ENCODE data around the gene MAD2L1.

The MAD2L1 gene

GRCh38 chr4:120066517-120067340 is at the start of gene MAD2L1:
Gene MAD2L1 (minus strand): TSS chr4:120066848. CDS start chr4:120066734, 114 bp downstream.
- peaks cover 6% of the 10 kb centered on the region for H3K36me3 ChIP-seq (replicated peaks; ENCODE audit: insufficient read depth, low read length)
- peaks cover 16% of the 10 kb centered on the region for H3K4me1 ChIP-seq (ENCODE audit: low read length)
- peak within 1 kb of the TSS; percentile 88 for H2AFZ ChIP-seq (ENCODE audit: low read length)
- no peaks in the 10 kb centered on the region for H3K9me3 ChIP-seq (replicated peaks; ENCODE audit: insufficient read depth, low read length)
- TF ChIP-seq, protein P1, sequence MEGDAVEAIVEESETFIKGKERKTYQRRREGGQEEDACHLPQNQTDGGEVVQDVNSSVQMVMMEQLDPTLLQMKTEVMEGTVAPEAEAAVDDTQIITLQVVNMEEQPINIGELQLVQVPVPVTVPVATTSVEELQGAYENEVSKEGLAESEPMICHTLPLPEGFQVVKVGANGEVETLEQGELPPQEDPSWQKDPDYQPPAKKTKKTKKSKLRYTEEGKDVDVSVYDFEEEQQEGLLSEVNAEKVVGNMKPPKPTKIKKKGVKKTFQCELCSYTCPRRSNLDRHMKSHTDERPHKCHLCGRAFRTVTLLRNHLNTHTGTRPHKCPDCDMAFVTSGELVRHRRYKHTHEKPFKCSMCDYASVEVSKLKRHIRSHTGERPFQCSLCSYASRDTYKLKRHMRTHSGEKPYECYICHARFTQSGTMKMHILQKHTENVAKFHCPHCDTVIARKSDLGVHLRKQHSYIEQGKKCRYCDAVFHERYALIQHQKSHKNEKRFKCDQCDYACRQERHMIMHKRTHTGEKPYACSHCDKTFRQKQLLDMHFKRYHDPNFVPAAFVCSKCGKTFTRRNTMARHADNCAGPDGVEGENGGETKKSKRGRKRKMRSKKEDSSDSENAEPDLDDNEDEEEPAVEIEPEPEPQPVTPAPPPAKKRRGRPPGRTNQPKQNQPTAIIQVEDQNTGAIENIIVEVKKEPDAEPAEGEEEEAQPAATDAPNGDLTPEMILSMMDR (IDR thresholded peaks at IDR 0.05; ENCODE audit: low read length), result no peak
- no peak for TF ChIP-seq EZH2phosphoT487 (IDR thresholded peaks at IDR 0.05; ENCODE audit: low read length)
- no peak for TF ChIP-seq EZH2 (optimal IDR thresholded peaks at IDR 0.05; ENCODE audit: low read depth, low read length)
- H3K27me3 ChIP-seq (replicated peaks; ENCODE audit: insufficient read depth, low read length), result no peaks in the 10 kb centered on the region
- H3K4me2 ChIP-seq (ENCODE audit: low read depth, low read length), result peak within 1 kb of the TSS; percentile 94
- peak within 1 kb of the TSS; percentile 92 for H3K27ac ChIP-seq (ENCODE audit: low read length)
- peak within 1 kb of the TSS; percentile 94 for H3K9ac ChIP-seq (ENCODE audit: low read length)
- H3K9me2 ChIP-seq (replicated peaks; ENCODE audit: insufficient read depth, low read length), result no peaks in the 10 kb centered on the region
- peaks cover 22% of the 10 kb centered on the region for H3F3A ChIP-seq (ENCODE audit: insufficient read depth, low read length)
- DNase-seq, result peak; percentile 99
- H3K79me2 ChIP-seq (ENCODE audit: low read length), result peaks cover 68% of the 10 kb centered on the region
- peak within 1 kb of the TSS; percentile 98 for H3K4me3 ChIP-seq (ENCODE audit: low read length)
- H4K20me1 ChIP-seq (ENCODE audit: insufficient read depth, low read length), result no peaks in the 10 kb centered on the region

DNA sequence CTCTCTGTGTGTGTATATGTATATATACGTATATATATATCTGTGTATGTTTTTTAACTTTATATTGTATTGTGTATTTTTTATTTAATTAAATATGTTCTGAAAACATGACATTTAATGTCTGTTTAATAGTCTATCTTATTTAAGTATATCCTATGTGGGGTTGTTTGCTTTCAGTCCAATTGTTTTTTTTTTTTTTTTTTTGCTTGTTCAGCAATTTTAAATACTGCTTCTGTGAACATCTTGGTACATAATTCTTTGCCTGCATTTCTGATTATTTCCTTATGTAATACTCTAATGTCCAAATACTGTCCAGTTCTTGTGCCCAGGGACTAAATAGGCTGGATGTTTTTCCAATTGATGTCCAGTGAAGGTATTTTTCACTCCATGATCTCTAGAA is 45.1 kb upstream of the MAD2L1 start:
- H3K9me3 ChIP-seq (replicated peaks; ENCODE audit: insufficient read depth, low read length), result no peaks in the 10 kb centered on the region
- no peaks in the 10 kb centered on the region for H3K36me3 ChIP-seq (replicated peaks; ENCODE audit: insufficient read depth, low read length)
- no peak for DNase-seq
- H3K9me2 ChIP-seq (replicated peaks; ENCODE audit: insufficient read depth, low read length), result no peaks in the 10 kb centered on the region
- TF ChIP-seq EZH2phosphoT487 (IDR thresholded peaks at IDR 0.05; ENCODE audit: low read length), result no peak
- no peak for TF ChIP-seq EZH2 (optimal IDR thresholded peaks at IDR 0.05; ENCODE audit: low read depth, low read length)
- TF ChIP-seq, protein P1 (IDR thresholded peaks at IDR 0.05; ENCODE audit: low read length), result no peak
- H3K4me3 ChIP-seq (ENCODE audit: low read length), result no peak overlapping the region
- H3K27me3 ChIP-seq (replicated peaks; ENCODE audit: insufficient read depth, low read length), result no peaks in the 10 kb centered on the region
- no peak overlapping the region for H2AFZ ChIP-seq (ENCODE audit: low read length)
- H3K9ac ChIP-seq (ENCODE audit: low read length), result no peak overlapping the region
- no peaks in the 10 kb centered on the region for H3F3A ChIP-seq (ENCODE audit: insufficient read depth, low read length)
- no peak overlapping the region for H3K27ac ChIP-seq (ENCODE audit: low read length)
- H3K79me2 ChIP-seq (ENCODE audit: low read length), result no peaks in the 10 kb centered on the region
- no peak overlapping the region for H3K4me2 ChIP-seq (ENCODE audit: low read depth, low read length)
- no peaks in the 10 kb centered on the region for H3K4me1 ChIP-seq (ENCODE audit: low read length)
- H4K20me1 ChIP-seq (ENCODE audit: insufficient read depth, low read length), result no peaks in the 10 kb centered on the region

DNA sequence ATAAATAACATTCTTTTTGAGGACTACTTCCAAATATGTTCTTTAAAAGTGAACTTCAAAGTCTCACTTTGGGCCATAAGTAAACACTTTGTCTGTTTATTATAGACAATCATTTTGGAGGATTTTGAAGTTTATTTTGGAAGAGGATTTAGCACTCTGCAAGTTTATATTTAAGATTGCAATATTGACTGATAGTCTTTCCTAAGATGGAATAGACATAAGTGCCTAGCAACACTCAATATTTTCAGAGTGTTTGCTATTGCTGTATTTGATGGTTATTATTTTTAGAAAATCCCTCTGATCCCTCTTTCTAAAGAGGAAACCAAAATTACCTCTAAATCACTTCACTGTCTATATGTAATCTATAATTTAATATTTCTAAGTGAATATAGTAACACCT is 42.8 kb upstream of the MAD2L1 start:
- no peak for TF ChIP-seq EZH2 (optimal IDR thresholded peaks at IDR 0.05; ENCODE audit: low read depth, low read length)
- no peak for TF ChIP-seq EZH2phosphoT487 (IDR thresholded peaks at IDR 0.05; ENCODE audit: low read length)
- TF ChIP-seq, protein P1 (IDR thresholded peaks at IDR 0.05; ENCODE audit: low read length), result no peak
- no peaks in the 10 kb centered on the region for H3K27me3 ChIP-seq (replicated peaks; ENCODE audit: insufficient read depth, low read length)
- no peaks in the 10 kb centered on the region for H3F3A ChIP-seq (ENCODE audit: insufficient read depth, low read length)
- H3K79me2 ChIP-seq (ENCODE audit: low read length), result no peaks in the 10 kb centered on the region
- no peak for DNase-seq
- no peaks in the 10 kb centered on the region for H3K9me3 ChIP-seq (replicated peaks; ENCODE audit: insufficient read depth, low read length)
- H2AFZ ChIP-seq (ENCODE audit: low read length), result no peak overlapping the region
- H3K36me3 ChIP-seq (replicated peaks; ENCODE audit: insufficient read depth, low read length), result no peaks in the 10 kb centered on the region
- H3K9ac ChIP-seq (ENCODE audit: low read length), result no peak overlapping the region
- H3K27ac ChIP-seq (ENCODE audit: low read length), result no peak overlapping the region
- no peaks in the 10 kb centered on the region for H4K20me1 ChIP-seq (ENCODE audit: insufficient read depth, low read length)
- H3K4me2 ChIP-seq (ENCODE audit: low read depth, low read length), result no peak overlapping the region
- H3K4me1 ChIP-seq (ENCODE audit: low read length), result no peaks in the 10 kb centered on the region
- H3K4me3 ChIP-seq (ENCODE audit: low read length), result no peak overlapping the region
- H3K9me2 ChIP-seq (replicated peaks; ENCODE audit: insufficient read depth, low read length), result no peaks in the 10 kb centered on the region

Measured in MM.1S (cell line).